ENCODE measurements around the gene CCNI.

CCNI gene

DNA sequence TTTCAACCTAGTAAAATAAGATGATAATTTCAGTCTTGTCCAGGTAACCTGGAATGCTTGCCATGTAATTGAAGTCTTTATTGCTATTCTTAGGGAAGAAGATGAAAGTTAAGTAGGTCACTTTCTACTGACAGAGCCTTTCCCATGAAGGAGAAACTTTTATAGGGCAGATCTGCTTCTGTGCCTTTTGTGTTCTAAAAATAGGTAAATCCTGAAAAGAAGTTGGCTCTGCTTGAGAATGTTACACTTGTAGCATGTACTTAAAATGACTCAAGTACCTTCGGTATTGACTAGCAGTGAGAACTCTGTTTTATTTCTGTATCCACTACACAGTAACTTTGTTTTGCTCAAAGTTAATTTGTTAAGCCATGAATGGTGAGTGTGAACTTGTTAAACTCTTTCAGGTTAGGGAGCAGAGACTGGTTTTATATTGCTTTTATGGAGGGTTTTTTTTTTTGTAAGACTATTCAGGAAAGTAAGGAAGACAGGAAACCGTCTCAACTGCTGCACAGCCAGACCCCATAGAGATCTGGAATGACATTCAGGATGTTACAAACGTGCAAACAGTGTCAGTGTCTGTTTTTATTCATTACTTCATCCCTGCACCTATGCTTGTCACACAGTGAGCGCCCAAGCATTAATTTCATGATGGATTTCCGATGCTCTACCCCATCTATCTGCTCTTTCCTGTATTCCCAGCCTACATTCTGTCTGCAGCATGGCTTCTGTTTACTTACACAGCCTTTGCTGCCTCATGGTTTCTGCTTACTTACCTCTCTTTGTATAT lies 73.3 kb downstream of the CCNI start:
- DNase-seq (ENCODE audit: low spot score), result no peak

DNA sequence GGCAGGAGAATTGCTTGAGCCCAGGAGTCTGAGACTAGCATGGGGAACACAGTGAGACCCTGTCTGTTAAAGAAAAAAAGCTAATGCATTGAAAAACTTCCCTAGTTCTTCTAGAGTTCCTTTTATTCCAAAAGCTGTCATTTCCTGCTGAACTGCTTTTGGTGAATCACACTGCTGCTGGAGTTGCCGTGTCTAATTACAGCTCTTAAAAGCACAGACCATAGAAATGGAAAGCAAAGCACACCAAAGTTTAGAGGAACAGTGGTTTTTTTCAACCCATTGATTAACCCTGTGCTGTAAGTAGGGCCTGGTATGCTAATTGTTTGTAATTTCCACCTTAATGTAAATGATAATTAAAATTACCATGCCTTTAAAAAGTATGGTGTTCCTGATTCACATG lies 73.9 kb downstream of the CCNI start:
- DNase-seq (ENCODE audit: low spot score), result no peak

DNA sequence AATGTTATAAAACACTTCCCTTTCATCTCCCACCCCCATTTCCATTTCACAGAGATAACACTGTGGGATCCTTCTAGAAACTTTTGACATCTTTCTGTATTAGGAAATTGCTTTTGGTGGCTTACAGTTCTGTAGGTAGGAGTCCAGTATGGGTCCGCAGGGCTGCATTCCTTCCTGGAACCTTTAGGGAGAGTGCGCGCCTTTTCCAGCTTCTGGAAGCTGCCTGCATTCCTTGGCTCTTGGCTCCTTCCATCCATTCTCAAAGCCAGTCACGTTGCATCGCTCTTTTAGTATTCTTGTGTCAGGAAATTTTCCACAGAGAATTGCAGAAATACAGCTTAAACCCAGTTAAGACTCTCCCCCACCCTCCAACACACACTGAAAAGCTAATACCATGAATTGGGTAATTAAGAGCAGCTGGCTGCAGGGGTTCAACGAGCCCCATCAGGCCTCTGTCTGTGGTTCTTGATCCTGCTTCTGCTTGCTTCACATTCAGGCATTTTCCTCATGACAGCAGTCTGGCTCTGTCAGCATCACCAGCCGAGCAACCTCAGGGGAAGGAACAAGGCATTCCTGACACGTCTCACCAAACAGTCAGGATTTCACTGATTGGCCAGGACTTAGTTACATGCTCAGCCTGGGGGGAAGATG lies 77.4 kb downstream of the CCNI start:
- no peak for DNase-seq (ENCODE audit: low spot score)

DNA sequence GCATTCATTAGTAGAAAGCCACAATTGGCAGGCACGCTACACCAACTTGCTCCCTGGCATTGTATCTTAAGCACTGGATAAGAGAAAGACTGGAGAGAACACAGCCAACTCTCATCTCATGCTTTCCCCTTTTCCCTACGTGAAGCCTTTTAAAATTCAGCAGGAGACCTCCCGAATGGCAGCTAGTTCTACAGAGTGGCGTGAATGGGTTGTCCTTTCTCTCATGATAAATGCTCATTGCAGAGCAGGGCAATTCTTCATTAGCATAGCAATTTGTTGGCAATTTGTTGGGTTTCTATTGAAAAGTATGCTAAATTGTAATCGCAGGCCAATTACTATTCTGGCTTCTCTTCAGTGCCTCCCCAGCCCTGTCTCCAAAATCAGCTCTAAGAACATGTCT lies 78.3 kb downstream of the CCNI start:
- peak; percentile 75 for DNase-seq (ENCODE audit: low spot score)
